HepG2 (cell line): ENCODE measurements around the gene CDK6. TPM values are rescaled to one million over a fixed set of nuclear protein-coding genes. Genes with fewer than 3 reads are reported as not detected.

Source experiments
- ADNP ChIP-seq: sonication (generic); formaldehyde crosslinking; IDR thresholded peaks from 2 replicates; pipeline ENCODE4 v1.4.0; 2020; ENCODE audit warnings: missing genetic modification reagents
- CEBPG ChIP-seq: IDR thresholded peaks from 2 replicates; pipeline ENCODE4 v1.6.1; 2016
- CREM ChIP-seq, 2 experiments: sonication (generic) in 1 of 2; formaldehyde crosslinking in 1 of 2; IDR thresholded peaks; 2 replicates each; pipeline versions ENCODE4 v1.4.0 to v1.6.1; 2016 to 2020; ENCODE audit warnings: antibody characterized with exemption in 1 of 2, mild to moderate bottlenecking in 1 of 2, missing genetic modification reagents in 1 of 2
- DPF2 ChIP-seq: sonication (generic); formaldehyde crosslinking; IDR thresholded peaks from 2 replicates; pipeline ENCODE4 v1.4.0; 2020; ENCODE audit warnings: mild to moderate bottlenecking, low read depth, missing genetic modification reagents, borderline replicate concordance
- HNF4A ChIP-seq: sonication (generic); formaldehyde crosslinking; IDR thresholded peaks from 2 replicates; pipeline ENCODE4 v1.4.0; 2020; ENCODE audit warnings: missing genetic modification reagents
- HNRNPUL1 ChIP-seq: fragments of 200-400 bp; formaldehyde crosslinking; IDR thresholded peaks from 2 replicates; pipeline ENCODE4 v1.6.1; 2017; ENCODE audit warnings: low read depth, mild to moderate bottlenecking, low read length, moderate library complexity
- IRX3 ChIP-seq: sonication (generic); formaldehyde crosslinking; IDR thresholded peaks from 2 replicates; pipeline ENCODE4 v1.8.1; 2023; ENCODE audit warnings: mild to moderate bottlenecking, low read depth, missing genetic modification reagents, borderline replicate concordance
- KDM5A ChIP-seq: fragments of 200-600 bp; sonication (generic); IDR thresholded peaks from 2 replicates; pipeline ENCODE4 v1.7.0; 2018; ENCODE audit warnings: antibody characterized with exemption, mild to moderate bottlenecking, low read length, borderline replicate concordance
- MAFG ChIP-seq: sonication (generic); formaldehyde crosslinking; IDR thresholded peaks from 2 replicates; pipeline ENCODE4 v1.5.1; 2020; ENCODE audit warnings: mild to moderate bottlenecking, missing genetic modification reagents
- MEF2D ChIP-seq: sonication (generic); formaldehyde crosslinking; IDR thresholded peaks from 2 replicates; pipeline ENCODE4 v1.5.1; 2020; ENCODE audit warnings: mild to moderate bottlenecking, missing genetic modification reagents
- MTF1 ChIP-seq: sonication (generic); formaldehyde crosslinking; IDR thresholded peaks from 2 replicates; pipeline ENCODE4 v1.5.0; 2020; ENCODE audit warnings: missing genetic modification reagents
- PRPF4 ChIP-seq: fragments of 200-400 bp; formaldehyde crosslinking; IDR thresholded peaks from 2 replicates; pipeline ENCODE4 v1.6.1; 2016; ENCODE audit warnings: low read length, low read depth; ENCODE audit not compliant: poor library complexity, severe bottlenecking
- RBFOX2 ChIP-seq: fragments of 200-400 bp; formaldehyde crosslinking; IDR thresholded peaks from 2 replicates; pipeline ENCODE4 v1.6.1; 2017; ENCODE audit warnings: low read depth, mild to moderate bottlenecking, low read length
- SATB2 ChIP-seq: sonication (generic); formaldehyde crosslinking; IDR thresholded peaks from 2 replicates; pipeline ENCODE4 v1.5.0; 2020; ENCODE audit warnings: missing genetic modification reagents
- SIX1 ChIP-seq: sonication (generic); formaldehyde crosslinking; IDR thresholded peaks from 2 replicates; pipeline ENCODE4 v1.4.0; 2020; ENCODE audit warnings: missing genetic modification reagents, borderline replicate concordance
- SMARCE1 ChIP-seq: fragments of 450-650 bp; IDR thresholded peaks from 2 replicates; pipeline ENCODE4 v1.6.1; 2017; ENCODE audit warnings: borderline replicate concordance
- TAF1 ChIP-seq: sonication (generic); formaldehyde crosslinking; IDR thresholded peaks from 2 replicates; pipeline ENCODE4 v1.4.0; 2020; ENCODE audit warnings: missing genetic modification reagents
- THAP11 ChIP-seq: IDR thresholded peaks from 2 replicates; pipeline ENCODE4 v1.6.1; 2016; ENCODE audit warnings: missing biosample characterization, missing genetic modification reagents
- TOE1 ChIP-seq: sonication (generic); formaldehyde crosslinking; IDR thresholded peaks from 2 replicates; pipeline ENCODE4 v1.4.0; 2020; ENCODE audit warnings: mild to moderate bottlenecking, missing genetic modification reagents
- XBP1 ChIP-seq: sonication (generic); formaldehyde crosslinking; IDR thresholded peaks from 2 replicates; pipeline ENCODE4 v1.5.0; 2020; ENCODE audit warnings: missing genetic modification reagents
- ZKSCAN1 ChIP-seq: fragments of 150-350 bp; IDR thresholded peaks from 2 replicates; pipeline ENCODE4 v1.6.1; 2014; ENCODE audit warnings: low read length
- ZNF205 ChIP-seq: IDR thresholded peaks from 2 replicates; pipeline ENCODE4 v1.6.1; 2018; ENCODE audit warnings: missing biosample characterization, missing genetic modification reagents
- ZNF260 ChIP-seq: sonication (generic); formaldehyde crosslinking; IDR thresholded peaks from 2 replicates; pipeline ENCODE4 v1.4.0; 2020; ENCODE audit warnings: missing genetic modification reagents, low read depth, mild to moderate bottlenecking, borderline replicate concordance
- ZNF615 ChIP-seq: sonication (generic); formaldehyde crosslinking; IDR thresholded peaks from 2 replicates; pipeline ENCODE4 v1.5.0; 2020; ENCODE audit warnings: mild to moderate bottlenecking, missing genetic modification reagents, borderline replicate concordance
- ZSCAN12 ChIP-seq: sonication (generic); formaldehyde crosslinking; IDR thresholded peaks from 2 replicates; pipeline ENCODE4 v1.9.0; 2021; ENCODE audit warnings: mild to moderate bottlenecking, missing genetic modification reagents
- ZSCAN30 ChIP-seq: sonication (generic); formaldehyde crosslinking; IDR thresholded peaks from 2 replicates; pipeline ENCODE4 v1.5.0; 2020; ENCODE audit warnings: mild to moderate bottlenecking, missing genetic modification reagents
- polyA plus RNA-seq, 8 experiments: library from polyadenylated mRNA; depleted of rRNA in 3 of 8; stranded (reverse) in 7 of 8; unstranded in 1 of 8; fragments of >200 nt; fragmentation: Illumina TruSeq in 4 of 8; extraction: Trizol in 4 of 8; gene quantifications; 2 replicates each; pipeline versions ENCODE4 v1.2.1 to v1.2.3, GENCODE V29; 2011 to 2016; ENCODE audit warnings: low read depth in 4 of 8, missing spikeins in 1 of 8, mixed read lengths in 1 of 8; ENCODE audit not compliant: insufficient read depth in 1 of 8
- total RNA-seq, 5 experiments: library from RNA; depleted of rRNA; stranded (reverse); fragments of >200 nt; fragmentation: Illumina TruSeq; extraction: Trizol; gene quantifications; 2 replicates each; pipeline ENCODE4 v1.2.3, GENCODE V29; 2016; ENCODE audit warnings: low read depth in 1 of 5
- TF ChIP-seq, protein P1 (sequence below): sonication (generic); formaldehyde crosslinking; IDR thresholded peaks from 2 replicates; pipeline ENCODE4 v1.4.0; 2020; ENCODE audit warnings: missing genetic modification reagents, low read depth, mild to moderate bottlenecking, borderline replicate concordance
- TF ChIP-seq, protein P2 (sequence below): sonication (generic); formaldehyde crosslinking; IDR thresholded peaks from 2 replicates; pipeline ENCODE4 v1.4.0; 2020; ENCODE audit warnings: missing genetic modification reagents
- TF ChIP-seq, protein P3 (sequence below): sonication (generic); formaldehyde crosslinking; IDR thresholded peaks from 2 replicates; pipeline ENCODE4 v1.8.0; 2022; ENCODE audit warnings: missing genetic modification reagents, mild to moderate bottlenecking, inconsistent platforms, borderline replicate concordance

CDK6 gene
- total and polyA plus RNA-seq, 2 of the 13 experiments (the other 11 are each of a cell fraction or from before 2014, with no cell fraction given): 34.6 to 90.8 TPM

DNA sequence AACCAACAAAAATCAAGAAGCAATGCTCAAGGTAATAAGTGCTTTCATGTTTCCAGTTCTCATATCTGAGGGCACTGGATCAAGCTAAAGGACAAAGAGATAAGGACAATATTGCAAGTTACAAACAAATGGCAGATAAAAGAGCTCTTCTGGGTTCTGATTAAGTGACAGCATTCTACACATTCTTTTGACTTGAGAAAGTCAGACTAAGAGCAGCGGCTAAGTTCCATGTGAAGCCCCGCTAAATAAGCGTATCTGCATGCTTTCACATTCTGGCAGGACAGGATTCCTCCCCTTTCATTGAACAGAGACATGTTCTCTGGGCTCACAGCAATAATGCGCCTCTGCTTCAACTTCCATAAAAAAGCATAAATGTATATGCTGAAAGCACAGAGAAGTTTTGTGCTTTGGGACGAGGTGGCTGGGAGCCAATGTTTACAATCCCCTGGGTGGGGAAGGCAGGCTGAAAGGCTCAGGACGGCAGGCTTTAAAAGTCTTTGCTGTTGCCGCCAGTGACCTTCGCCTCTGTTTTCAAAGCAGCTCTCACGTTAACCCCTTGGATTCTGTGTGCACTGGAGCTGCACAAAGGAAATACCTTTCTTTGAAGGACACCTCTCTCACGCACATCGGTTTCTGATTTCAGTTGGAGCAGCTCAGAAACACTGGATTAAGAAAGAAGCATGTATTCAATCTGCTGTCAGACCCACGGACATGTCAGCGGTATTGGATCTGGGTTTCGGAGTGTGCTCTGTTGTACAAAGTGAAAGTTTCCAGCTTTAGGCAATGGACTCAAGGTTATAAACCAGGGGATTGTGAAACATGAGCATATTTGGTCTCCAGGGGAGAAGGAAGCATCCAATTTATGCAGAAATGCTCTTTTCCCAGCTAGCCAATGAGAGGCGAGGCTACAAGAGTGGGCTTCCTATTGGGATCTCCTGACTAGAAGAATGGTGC is 140.8 kb downstream of the CDK6 start (continued):
- TF ChIP-seq, protein P1, sequence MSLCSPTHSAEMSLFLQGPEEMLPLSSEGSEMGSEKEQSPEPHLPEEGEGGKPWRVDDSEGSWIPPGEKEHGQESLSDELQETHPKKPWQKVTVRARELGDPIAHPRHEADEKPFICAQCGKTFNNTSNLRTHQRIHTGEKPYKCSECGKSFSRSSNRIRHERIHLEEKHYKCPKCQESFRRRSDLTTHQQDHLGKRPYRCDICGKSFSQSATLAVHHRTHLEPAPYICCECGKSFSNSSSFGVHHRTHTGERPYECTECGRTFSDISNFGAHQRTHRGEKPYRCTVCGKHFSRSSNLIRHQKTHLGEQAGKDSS: peak; percentile 74
- TF ChIP-seq, protein P2, sequence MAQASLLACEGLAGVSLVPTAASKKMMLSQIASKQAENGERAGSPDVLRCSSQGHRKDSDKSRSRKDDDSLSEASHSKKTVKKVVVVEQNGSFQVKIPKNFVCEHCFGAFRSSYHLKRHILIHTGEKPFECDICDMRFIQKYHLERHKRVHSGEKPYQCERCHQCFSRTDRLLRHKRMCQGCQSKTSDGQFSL: 0 out of 2 replicates have a peak, but pooled peaks have one; percentile 48
- TF ChIP-seq ZSCAN12 (CRISPR knock-in tag) (no peak), KDM5A (no peak; the same call in 1 of the 2 replicates), MTF1 (no peak), HNF4A (peak; percentile 89), ZNF205 (CRISPR knock-in tag) (peak; percentile 77; the same call in 1 of the 2 replicates), ZNF615 (CRISPR knock-in tag) (no peak), MEF2D (peak; percentile 88; the same call in 1 of the 2 replicates), THAP11 (peak; percentile 74), ZSCAN30 (CRISPR knock-in tag) (no peak), ADNP (CRISPR knock-in tag) (no peak), SIX1 (CRISPR knock-in tag) (peak; percentile 93), IRX3 (CRISPR knock-in tag) (no peak), PRPF4 (no peak), SATB2 (CRISPR knock-in tag) (no peak), HNRNPUL1 (no peak), SMARCE1 (no peak), TOE1 (0 out of 2 replicates have a peak, but pooled peaks have one; percentile 89), XBP1 (CRISPR knock-in tag) (no peak), DPF2 (CRISPR knock-in tag) (peak; percentile 93), MAFG (CRISPR knock-in tag) (no peak), CREM (IDR thresholded peaks at IDR 0.05) (peak; percentile 95), CREM (CRISPR knock-in tag; IDR thresholded peaks at IDR 0.05) (no peak), TAF1 (peak; percentile 58; the same call in 1 of the 2 replicates), RBFOX2 (peak; percentile 48), CEBPG (peak; percentile 78; the same call in 1 of the 2 replicates), ZNF260 (no peak), ZKSCAN1 (no peak; the same call in none of the 2 replicates)
- TF ChIP-seq, protein P3, sequence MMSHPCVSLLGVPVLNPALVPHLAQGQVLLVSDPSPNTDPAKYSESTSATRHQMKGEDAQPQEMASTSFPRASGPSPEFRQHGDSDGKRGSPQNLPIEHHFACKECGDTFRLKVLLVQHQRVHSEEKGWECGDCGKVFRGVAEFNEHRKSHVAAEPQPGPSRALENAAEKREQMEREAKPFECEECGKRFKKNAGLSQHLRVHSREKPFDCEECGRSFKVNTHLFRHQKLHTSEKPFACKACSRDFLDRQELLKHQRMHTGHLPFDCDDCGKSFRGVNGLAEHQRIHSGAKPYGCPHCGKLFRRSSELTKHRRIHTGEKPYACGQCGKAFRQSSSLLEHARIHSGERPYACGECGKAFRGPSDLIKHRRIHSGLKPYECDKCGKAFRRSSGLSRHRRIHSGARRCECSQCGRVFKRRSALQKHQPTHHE (CRISPR knock-in tag): no peak
